Measurements from ENCODE around the gene LSAMP.

DNA sequence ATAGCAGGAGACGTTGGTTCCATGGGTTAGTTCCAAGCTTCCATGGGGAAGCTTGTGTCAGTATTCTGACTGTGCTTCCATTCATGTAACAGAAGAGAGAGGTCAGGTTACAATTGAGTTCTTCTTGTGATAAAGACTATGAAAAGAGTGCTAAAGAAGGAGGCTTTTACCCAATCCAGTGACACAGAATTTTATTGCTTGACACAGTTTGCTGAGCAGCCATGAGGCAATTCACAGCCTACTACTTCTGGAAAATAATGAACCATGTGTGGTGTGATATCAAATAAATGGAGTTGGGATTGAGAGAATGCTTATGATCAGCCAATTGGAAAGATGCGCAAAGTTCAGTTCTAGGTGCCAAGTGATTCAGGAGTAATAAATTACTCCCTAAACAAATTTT, 233.4 kb downstream of the LSAMP start:
- TF ChIP-seq, protein P1, sequence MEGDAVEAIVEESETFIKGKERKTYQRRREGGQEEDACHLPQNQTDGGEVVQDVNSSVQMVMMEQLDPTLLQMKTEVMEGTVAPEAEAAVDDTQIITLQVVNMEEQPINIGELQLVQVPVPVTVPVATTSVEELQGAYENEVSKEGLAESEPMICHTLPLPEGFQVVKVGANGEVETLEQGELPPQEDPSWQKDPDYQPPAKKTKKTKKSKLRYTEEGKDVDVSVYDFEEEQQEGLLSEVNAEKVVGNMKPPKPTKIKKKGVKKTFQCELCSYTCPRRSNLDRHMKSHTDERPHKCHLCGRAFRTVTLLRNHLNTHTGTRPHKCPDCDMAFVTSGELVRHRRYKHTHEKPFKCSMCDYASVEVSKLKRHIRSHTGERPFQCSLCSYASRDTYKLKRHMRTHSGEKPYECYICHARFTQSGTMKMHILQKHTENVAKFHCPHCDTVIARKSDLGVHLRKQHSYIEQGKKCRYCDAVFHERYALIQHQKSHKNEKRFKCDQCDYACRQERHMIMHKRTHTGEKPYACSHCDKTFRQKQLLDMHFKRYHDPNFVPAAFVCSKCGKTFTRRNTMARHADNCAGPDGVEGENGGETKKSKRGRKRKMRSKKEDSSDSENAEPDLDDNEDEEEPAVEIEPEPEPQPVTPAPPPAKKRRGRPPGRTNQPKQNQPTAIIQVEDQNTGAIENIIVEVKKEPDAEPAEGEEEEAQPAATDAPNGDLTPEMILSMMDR (IDR thresholded peaks at IDR 0.05), result no peak
- TF ChIP-seq POLR2A (IDR thresholded peaks at IDR 0.05; ENCODE audit: low read depth) (no peak), EP300 (IDR thresholded peaks at IDR 0.05) (no peak), POLR2AphosphoS5 (IDR thresholded peaks at IDR 0.05) (no peak)

All from esophagus muscularis mucosa (tissue), 4 donors.